GM21717 (cell line): Measurements from ENCODE around the gene HS3ST3B1.

ENCODE experiments used
- ATAC-seq: cut with Tn5 transposase; IDR thresholded peaks from one replicate; pipeline ENCODE4 v1.9.1; 2021; ENCODE audit warnings: mild to moderate bottlenecking, moderate library complexity; ENCODE audit not compliant: unreplicated experiment

Gene HS3ST3B1

GRCh38 chr17:14352136-14352535 is 51.3 kb downstream of the HS3ST3B1 start:
- ATAC-seq, result no peak

- no peak for ATAC-seq
Observed at GRCh38 chr17:14353861-14354474, 53.1 kb downstream of the HS3ST3B1 start.

- no peak for ATAC-seq
Observed at GRCh38 chr17:14354807-14355206, 53.9 kb downstream of the HS3ST3B1 start.

- ATAC-seq, result no peak
Observed at GRCh38 chr17:14355556-14355955, 54.7 kb downstream of the HS3ST3B1 start.

- peak; percentile 90 for ATAC-seq
Observed at GRCh38 chr17:14359163-14360020, 58.5 kb downstream of the HS3ST3B1 start.

GRCh38 chr17:14360856-14361255 is 60.0 kb downstream of the HS3ST3B1 start:
- ATAC-seq, result no peak

GRCh38 chr17:14361470-14361869 is 60.6 kb downstream of the HS3ST3B1 start:
- ATAC-seq, result no peak

- no peak for ATAC-seq
Observed at GRCh38 chr17:14361945-14362508, 61.1 kb downstream of the HS3ST3B1 start.

DNA sequence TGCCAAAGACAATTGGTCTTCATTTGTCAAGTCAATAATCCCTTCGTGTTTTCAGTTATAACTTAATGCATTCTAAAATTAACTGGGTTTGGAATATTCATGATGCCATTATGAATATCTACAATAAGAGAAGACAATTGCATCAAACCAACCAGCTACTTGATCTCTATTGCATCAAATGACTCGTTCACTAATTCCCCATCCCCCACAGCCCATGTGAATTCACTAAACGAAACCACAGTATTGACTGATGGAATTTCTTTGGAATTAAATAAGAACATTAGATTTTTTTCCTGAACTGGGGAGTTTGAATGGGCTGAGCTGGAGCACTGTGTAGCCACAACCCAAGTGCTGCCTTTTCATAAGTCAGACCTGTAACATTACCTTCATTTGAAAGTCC is 65.3 kb downstream of the HS3ST3B1 start:
- ATAC-seq, result no peak

DNA sequence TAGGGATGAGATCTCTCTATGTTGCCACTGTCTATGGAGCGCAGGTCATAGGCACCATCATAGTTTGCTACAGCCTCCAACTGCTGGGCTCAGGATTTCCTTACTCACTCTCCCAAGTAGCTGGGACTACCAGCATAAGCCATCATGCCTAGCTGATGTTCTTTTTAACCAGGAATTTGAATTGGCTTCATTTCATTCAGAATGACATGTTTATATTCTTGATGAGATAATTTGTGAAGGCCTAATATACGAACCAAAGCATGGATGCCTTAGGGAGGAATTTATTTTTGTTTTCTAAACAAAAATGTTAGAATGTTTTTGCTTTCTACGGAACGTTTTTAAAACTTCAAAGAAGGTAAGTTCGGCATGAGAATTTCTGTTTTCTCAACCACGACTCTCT is 71.6 kb downstream of the HS3ST3B1 start:
- ATAC-seq, result no peak

DNA sequence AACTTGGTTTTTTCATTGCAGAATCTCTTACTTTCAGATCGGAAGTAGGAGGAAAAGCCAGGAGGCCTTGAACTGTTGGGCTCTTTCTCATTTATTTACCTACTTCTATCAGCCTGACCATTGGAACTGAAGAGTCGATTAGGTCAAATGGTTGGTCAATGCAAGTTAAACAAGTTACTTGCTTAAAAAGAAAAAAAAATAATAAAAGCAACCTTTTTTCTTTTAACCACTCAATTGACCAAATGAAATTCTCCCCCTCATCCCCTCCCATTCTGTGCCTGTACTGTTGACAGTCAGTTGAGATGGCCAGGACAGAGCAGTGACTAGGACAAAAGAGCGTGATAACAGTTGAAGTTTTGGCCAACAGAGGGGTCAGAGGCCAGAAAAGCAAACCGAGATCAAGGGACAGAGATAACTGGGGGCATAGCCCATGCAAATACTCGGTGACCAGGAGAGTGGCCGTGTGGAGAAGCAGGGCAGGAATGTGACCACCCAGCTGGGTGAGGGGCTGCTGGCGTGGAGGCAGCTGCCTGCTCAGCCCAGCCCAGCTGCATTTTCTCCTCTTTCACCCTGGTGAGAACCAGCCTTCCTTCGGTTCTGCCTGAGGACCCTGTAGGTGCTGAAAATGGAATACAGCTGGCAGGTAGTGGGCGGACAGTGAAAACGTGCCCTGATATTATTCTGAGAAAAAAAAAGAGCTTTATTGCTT is 72.2 kb downstream of the HS3ST3B1 start:
- no peak for ATAC-seq

DNA sequence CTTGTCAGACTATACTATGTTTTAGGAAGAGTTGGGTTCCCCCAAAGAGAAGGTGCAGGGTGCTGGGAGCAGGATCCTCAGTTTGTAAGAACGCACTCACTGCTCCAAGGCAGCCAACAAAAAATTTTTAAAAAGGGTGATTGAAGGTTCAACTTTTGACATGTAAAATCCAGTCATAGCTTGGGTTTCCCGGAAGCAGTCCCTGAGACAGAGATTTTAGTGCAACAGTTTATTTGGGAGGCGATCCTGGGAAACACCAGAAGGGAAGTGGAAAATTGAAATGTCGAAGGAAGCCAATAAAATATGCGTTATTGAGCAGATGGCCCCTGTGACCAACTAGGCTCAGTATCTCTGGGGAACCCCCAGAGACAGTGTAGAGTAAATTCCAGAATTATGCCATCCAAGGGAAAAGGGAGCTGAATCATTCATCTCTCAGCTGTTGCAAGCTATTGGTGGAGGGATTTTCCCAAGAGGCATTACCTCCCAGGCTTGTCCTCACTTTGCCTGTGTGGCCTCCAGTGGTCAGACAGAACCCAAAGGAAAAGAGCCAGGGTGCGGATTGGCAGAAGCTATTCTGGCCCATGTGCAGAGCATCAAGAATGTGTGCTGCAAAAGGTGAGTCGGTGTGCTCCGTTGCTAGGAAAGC is 72.9 kb downstream of the HS3ST3B1 start:
- no peak for ATAC-seq

GRCh38 chr17:14374268-14374667 is 73.4 kb downstream of the HS3ST3B1 start:
- no peak for ATAC-seq

DNA sequence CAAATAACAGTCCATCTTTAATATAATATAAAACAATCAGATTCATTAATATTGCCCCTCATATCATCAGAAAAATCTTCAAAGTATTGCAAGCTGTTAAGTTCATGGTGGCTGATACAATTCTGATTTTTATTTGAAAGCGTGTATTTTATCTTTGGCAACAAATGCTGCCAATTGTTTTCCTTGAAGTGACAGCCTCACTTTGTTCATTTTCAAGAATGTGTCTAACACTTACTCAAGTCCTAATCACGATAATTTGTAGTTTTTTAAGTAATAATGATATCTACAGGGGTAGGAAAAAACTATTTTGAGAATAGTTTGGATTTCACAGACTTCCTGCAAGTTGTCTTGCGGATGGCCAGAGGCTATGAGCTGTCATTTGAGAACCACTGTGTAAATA is 75.8 kb downstream of the HS3ST3B1 start:
- no peak for ATAC-seq

GRCh38 chr17:14381606-14382005 is 80.7 kb downstream of the HS3ST3B1 start:
- ATAC-seq, result no peak

- ATAC-seq, result no peak
Observed at GRCh38 chr17:14387036-14387435, 86.2 kb downstream of the HS3ST3B1 start.

DNA sequence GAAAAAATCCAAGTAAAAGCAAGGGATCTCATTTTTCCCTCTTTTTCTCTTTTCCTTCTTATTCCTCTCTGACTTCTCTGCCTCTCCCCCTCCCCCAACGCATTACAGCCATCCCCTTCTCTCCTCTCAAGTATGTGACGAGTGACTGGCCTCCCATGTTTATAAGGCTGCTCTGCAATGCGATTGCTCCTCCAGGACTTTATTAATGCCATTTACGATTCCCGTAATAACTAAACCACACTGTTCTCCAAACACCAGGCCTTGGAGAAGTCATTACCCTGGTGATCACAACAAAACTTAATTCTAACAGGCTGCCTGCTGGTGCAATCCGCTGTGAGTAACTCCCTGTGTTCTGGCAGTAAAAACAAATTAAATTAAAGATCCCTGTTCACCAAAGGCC is 88.8 kb downstream of the HS3ST3B1 start:
- ATAC-seq, result no peak

GRCh38 chr17:14393723-14394122 is 92.8 kb downstream of the HS3ST3B1 start:
- no peak for ATAC-seq

DNA sequence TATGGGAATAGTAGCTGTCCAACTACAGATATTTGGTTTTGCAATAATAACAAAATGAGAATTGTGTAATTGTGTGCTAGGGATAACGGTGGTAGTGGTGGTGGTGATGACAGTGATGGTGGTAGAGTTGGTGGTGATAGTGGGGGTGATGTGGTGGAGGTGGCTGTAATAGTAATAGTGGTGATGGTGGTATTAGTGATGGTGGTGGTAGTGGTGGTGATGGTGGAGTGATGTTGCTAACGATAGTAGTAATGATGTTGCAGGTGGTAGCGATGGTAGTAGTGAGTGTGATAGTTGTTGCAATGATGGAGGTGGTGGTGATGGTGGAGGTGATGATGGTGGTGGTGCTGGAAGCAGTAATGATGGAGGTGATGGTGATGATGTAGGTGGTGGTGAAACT is 94.4 kb downstream of the HS3ST3B1 start:
- no peak for ATAC-seq

DNA sequence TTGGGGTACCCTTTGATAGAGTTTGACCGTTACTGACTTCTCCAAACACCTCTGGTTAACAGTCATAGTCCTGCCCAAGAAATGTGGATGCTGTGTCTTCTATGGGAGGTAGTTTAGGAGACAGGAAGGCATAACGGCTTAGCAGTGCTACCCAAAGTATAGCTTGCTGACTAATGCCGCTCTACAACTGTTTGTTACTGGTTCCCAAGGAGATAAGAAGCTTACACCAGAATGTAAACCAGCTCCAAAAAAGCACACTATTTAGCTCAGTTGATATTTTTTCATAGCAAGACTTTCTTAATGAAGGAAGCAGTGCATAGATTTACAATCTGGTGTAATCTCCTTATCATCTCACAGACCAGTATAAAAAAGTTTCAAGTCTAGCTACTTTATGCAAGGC is 95.7 kb downstream of the HS3ST3B1 start:
- no peak for ATAC-seq

- ATAC-seq, result no peak
Observed at GRCh38 chr17:14398766-14399165, 97.9 kb downstream of the HS3ST3B1 start.
